Measurements from ENCODE around the gene PCDHB16.

DNA sequence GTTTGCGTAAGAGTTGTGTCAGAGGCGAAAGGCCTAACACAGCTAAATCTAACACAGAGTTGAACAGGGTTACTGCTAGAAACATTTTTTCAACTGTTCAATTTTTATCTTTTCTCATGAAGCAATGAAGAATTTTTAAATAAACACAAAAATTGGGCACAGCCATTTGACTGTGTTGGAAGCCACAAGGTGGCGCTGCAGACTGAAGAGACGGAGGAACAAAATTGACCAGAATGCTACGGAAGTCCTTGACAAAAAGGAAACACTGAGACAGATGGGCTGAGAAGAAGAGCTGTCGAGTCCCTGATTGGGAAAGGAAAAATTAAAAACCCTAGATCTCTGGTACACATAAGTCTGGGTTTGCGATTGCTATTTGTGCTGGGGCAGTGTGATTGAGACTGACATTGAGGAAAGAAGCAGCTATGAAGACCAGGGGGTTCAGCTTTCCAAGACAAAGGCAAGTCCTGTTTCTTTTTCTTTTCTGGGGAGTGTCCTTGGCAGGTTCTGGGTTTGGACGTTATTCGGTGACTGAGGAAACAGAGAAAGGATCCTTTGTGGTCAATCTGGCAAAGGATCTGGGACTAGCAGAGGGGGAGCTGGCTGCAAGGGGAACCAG lies 4.8 kb downstream of the PCDHB16 start, which contains the start of gene PCDHB9:
- TF ChIP-seq POLR2A (IDR thresholded peaks at IDR 0.05) (no peak), EP300 (IDR thresholded peaks at IDR 0.05) (no peak)
- TF ChIP-seq, protein P1, sequence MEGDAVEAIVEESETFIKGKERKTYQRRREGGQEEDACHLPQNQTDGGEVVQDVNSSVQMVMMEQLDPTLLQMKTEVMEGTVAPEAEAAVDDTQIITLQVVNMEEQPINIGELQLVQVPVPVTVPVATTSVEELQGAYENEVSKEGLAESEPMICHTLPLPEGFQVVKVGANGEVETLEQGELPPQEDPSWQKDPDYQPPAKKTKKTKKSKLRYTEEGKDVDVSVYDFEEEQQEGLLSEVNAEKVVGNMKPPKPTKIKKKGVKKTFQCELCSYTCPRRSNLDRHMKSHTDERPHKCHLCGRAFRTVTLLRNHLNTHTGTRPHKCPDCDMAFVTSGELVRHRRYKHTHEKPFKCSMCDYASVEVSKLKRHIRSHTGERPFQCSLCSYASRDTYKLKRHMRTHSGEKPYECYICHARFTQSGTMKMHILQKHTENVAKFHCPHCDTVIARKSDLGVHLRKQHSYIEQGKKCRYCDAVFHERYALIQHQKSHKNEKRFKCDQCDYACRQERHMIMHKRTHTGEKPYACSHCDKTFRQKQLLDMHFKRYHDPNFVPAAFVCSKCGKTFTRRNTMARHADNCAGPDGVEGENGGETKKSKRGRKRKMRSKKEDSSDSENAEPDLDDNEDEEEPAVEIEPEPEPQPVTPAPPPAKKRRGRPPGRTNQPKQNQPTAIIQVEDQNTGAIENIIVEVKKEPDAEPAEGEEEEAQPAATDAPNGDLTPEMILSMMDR (IDR thresholded peaks at IDR 0.05) = peak in 1 of 5 experiments; percentile 19
